ENCODE measurements around the gene PTOV1.

PTOV1 gene

DNA sequence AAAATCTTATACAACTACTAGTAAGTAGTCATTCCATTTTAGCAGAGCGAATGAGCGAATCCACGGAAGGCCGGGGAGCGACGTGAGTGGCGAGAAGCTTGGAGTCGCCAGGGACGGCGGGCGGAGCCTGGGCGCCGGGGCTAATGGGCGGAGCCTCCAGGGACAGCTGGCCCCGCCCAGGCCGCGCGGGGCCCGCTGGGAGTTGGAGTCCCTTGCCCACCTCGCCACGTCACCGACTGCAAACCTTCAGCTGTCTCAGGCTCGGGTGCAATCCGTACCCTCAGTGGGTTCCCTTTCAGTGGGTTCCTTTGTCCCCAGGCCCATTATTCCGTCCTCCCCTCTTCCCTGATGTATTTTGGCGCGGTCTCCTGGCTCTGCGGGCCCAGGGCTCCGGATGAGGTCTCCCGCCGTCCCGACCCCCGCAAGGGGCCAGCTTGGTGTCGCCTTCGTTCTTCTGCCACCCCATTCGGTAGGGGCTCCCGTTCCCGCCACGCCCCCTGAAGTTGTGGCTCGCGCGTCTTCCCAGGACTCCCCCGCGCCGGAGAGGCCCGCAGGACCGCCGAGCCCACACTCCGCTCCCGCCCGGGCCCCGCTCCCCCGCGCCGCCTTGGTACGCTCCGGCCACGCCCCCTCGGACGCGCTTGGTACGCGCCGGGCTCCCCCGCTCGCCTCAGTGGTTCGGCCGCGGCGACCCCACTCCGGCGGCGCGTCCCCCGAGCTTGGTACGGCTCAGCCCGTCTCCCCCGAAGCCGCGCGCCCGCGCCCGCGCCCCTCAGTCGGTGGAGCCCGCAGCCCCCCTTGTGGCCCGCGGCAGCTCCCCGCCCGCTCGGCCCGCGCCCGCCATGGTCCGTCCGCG lies at the start of gene PTOV1:
Gene PTOV1, plus strand, starts transcription at position 673 of the 856 bp plus-strand sequence.
- peak within 1 kb of the TSS; percentile 85 for H3K4me3 ChIP-seq (ENCODE audit: low read depth, low read length)
- CTCF ChIA-PET: interaction anchor here (0.9 to 1.2 kb wide), 3 partner anchors 11 to 178 kb away, joined by 4 to 5 read pairs (median 4); no protein-coding TSS in a partner anchor
- POLR2A ChIA-PET: interaction anchor here (0.7 to 1.6 kb wide), 10 partner anchors 11 to 155 kb away, joined by 3 to 10 read pairs (median 4); partner anchors contain the start of genes AKT1S1, MED25 and TBC1D17
- TF ChIP-seq, protein P1, sequence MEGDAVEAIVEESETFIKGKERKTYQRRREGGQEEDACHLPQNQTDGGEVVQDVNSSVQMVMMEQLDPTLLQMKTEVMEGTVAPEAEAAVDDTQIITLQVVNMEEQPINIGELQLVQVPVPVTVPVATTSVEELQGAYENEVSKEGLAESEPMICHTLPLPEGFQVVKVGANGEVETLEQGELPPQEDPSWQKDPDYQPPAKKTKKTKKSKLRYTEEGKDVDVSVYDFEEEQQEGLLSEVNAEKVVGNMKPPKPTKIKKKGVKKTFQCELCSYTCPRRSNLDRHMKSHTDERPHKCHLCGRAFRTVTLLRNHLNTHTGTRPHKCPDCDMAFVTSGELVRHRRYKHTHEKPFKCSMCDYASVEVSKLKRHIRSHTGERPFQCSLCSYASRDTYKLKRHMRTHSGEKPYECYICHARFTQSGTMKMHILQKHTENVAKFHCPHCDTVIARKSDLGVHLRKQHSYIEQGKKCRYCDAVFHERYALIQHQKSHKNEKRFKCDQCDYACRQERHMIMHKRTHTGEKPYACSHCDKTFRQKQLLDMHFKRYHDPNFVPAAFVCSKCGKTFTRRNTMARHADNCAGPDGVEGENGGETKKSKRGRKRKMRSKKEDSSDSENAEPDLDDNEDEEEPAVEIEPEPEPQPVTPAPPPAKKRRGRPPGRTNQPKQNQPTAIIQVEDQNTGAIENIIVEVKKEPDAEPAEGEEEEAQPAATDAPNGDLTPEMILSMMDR (IDR thresholded peaks at IDR 0.05; ENCODE audit: insufficient read depth, low read length, missing control alignments): no peak
- no peak for DNase-seq (ENCODE audit: low read depth, low spot score)

DNA sequence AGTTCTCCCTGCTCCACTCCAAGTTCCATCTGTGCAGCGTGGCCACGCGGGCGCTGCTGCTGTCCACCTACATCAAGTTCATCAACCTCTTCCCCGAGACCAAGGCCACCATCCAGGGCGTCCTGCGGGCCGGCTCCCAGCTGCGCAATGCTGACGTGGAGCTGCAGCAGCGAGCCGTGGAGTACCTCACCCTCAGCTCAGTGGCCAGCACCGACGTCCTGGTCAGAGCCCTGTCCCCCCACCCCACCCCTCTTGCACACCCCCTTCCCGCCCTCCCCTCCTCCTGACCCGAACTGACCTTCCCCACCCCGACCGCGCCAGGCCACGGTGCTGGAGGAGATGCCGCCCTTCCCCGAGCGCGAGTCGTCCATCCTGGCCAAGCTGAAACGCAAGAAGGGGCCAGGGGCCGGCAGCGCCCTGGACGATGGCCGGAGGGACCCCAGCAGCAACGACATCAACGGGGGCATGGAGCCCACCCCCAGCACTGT lies 49.5 kb upstream of the PTOV1 start:
- peak overlapping the region; percentile 59 for H3K4me3 ChIP-seq (ENCODE audit: low read depth, low read length)
- TF ChIP-seq, protein P1 (IDR thresholded peaks at IDR 0.05; ENCODE audit: insufficient read depth, low read length, missing control alignments): no peak
- ChIA-PET CTCF (no interaction called here), POLR2A (no interaction called here)
- no peak for DNase-seq (ENCODE audit: low read depth, low spot score)

DNA sequence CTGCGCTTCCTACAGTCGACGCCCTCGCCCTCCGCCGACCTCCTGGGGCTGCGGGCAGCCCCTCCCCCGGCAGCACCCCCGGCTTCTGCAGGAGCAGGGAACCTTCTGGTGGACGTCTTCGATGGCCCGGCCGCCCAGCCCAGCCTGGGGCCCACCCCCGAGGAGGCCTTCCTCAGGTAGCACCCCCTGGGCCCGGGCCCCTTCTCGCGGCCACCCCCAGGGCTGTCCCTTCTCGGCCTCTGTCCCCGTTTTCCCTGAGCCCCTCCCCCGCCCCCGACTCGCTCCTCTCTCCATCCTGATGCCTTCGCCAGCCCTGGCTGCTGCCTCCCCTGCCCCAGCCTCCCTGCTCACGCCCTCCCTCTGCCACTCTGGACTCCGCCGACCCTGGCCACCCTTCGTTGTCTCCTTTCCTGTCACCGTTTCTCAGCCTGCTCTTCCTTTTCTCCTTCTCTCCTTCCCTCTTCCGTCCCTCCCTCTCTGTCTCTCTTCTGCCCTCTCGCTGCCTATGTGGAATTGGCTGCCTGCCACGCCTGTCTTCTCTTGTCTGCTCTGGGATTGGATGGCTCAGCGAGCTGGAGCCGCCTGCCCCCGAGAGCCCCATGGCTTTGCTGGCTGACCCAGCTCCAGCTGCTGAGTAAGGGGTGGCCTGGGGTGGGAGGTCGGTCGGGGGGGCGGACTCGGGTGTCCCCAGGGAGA lies 48.8 kb upstream of the PTOV1 start:
- TF ChIP-seq, protein P1 (IDR thresholded peaks at IDR 0.05; ENCODE audit: insufficient read depth, low read length, missing control alignments): peak; percentile 46
- POLR2A ChIA-PET: no interaction called here
- H3K4me3 ChIP-seq (ENCODE audit: low read depth, low read length): peak overlapping the region; percentile 59

DNA sequence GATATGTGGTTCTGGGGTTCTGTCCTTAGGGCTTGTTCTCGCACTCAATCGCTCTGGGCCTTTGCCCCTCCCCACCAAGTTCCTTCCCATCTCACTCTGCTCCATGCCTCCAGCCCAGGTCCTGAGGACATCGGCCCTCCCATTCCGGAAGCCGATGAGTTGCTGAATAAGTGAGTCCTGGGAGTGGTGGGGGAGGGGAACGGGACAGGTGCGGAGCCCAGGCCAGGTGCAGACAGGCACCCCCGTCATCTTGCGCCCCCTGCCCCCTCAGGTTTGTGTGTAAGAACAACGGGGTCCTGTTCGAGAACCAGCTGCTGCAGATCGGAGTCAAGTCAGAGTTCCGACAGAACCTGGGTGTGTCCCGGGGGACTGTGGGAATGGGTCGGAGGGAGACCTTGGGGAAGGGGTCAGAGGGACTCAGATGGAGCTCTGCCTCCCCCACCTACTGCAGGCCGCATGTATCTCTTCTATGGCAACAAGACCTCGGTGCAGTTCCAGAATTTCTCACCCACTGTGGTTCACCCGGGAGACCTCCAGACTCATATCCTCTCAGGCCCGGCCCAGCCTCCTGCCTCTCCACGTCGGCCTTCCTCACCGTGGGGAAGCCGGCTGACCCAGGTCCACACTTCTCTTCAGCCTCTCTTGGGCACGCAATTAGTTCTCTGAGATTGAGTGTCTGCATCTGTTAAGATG lies 48.0 kb upstream of the PTOV1 start:
- no peak overlapping the region for H3K4me3 ChIP-seq (ENCODE audit: low read depth, low read length)
- no peak for DNase-seq (ENCODE audit: low read depth, low spot score)
- ChIA-PET CTCF (no interaction called here), POLR2A (no interaction called here)
- TF ChIP-seq, protein P1 (IDR thresholded peaks at IDR 0.05; ENCODE audit: insufficient read depth, low read length, missing control alignments): no peak

More for the DNA sequence above, 48.8 kb upstream of the PTOV1 start:
- CTCF ChIA-PET: no interaction called here
- DNase-seq (ENCODE audit: low read depth, low spot score): no peak

DNA sequence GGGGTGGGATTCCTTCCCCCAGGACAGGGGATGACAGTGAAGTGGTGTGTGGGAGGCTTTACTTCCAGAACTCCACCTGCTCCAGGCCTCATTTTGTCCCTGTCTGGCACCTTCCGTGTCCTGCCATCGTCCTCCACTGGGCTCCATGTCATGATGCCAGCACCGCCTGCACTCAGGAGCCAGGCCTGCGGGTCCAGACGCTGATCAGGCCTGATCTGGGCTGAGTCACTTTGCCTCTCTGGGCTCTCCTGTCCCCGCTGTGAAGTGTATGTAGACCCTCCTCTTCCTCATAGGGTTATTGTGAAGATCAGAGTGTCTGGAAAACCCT lies 47.5 kb upstream of the PTOV1 start:
- no peak for DNase-seq (ENCODE audit: low read depth, low spot score)
- no peak overlapping the region for H3K4me3 ChIP-seq (ENCODE audit: low read depth, low read length)
- ChIA-PET POLR2A (no interaction called here), CTCF (interaction anchor here (1.0 to 1.3 kb wide), 2 partner anchors 9 to 10 kb away, joined by 3 to 4 read pairs; partner anchors contain the start of gene FUZ)
- TF ChIP-seq, protein P1 (IDR thresholded peaks at IDR 0.05; ENCODE audit: insufficient read depth, low read length, missing control alignments): no peak

All from AG04449 (cell line).